ENCODE measurements around the gene TRAPPC12.
A peak's percentile ranks its signal among the peaks of the same experiment; 100 is the strongest.

The TRAPPC12 gene

DNA sequence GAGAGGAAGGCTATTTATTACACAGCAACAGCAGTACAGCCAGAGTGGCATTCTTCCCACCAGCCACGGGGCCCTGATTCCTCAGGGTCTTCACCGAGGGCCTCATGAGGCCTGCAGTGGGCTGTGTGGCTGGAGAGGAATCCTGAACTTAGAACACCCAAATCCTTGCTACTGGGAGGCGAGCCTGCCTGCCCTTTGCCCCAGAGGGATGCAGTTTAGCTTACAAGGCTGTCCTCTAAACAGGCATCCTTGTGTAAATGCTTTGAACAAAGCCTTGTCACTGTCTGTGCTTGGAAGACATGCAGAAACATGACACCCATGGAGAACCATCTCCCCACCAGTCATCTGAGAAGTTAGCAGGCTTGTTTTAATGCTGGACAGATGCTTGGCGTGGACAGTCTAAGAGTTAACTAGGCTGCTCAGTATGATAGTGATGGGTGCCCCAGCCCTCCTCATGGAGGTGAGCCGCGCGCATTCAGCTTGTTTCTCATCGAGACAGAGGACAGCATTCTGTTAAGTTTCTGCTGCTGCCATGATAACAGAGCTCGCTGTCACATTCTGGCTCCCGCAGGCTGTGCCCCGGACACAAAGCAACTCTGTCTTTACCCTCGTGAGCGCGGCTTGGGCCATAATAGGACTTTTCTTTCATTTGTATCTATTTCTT lies 97.0 kb downstream of the TRAPPC12 start:
- TF ChIP-seq CTCF (IDR thresholded peaks at IDR 0.05; ENCODE audit: poor library complexity, severe bottlenecking) = no peak
- Histone ChIP-seq H3K27me3 (ENCODE audit: insufficient read depth, poor library complexity, severe bottlenecking) (no peaks in the 10 kb centered on the region), H3K27ac (ENCODE audit: poor library complexity, severe bottlenecking) (no peak overlapping the region), H3K36me3 (ENCODE audit: low read depth) (peaks cover 13% of the 10 kb centered on the region; the same call in 1 of the 2 replicates), H3K9me3 (ENCODE audit: severe bottlenecking) (no peaks in the 10 kb centered on the region), H3K4me3 (ENCODE audit: severe bottlenecking) (no peak overlapping the region), H3K4me1 (ENCODE audit: insufficient read depth, poor library complexity, severe bottlenecking) (no peaks in the 10 kb centered on the region)
- DNase-seq (ENCODE audit: low spot score) = peak; percentile 23
- no peak for ATAC-seq (ENCODE audit: low read depth)

DNA sequence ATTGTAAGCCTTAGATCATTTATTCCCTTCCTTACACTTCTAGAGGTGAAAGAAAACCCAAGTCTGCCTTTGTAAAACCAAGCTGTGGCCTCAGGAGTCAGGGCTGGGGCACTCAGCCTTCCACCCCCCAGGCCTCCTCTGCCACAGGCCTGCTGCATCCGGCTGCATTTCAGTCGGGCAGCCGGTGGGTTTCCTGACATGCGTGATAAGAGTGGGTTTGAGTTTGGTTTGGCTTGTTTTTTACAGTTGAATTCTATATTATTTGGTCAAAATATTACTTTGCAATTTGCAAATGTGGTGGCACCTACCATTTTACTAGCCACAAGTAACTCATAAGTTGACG lies 97.5 kb downstream of the TRAPPC12 start:
- Histone ChIP-seq H3K27ac (ENCODE audit: poor library complexity, severe bottlenecking) (no peak overlapping the region), H3K27me3 (ENCODE audit: insufficient read depth, poor library complexity, severe bottlenecking) (no peaks in the 10 kb centered on the region), H3K9me3 (ENCODE audit: severe bottlenecking) (no peaks in the 10 kb centered on the region), H3K4me3 (ENCODE audit: severe bottlenecking) (no peak overlapping the region), H3K4me1 (ENCODE audit: insufficient read depth, poor library complexity, severe bottlenecking) (no peaks in the 10 kb centered on the region), H3K36me3 (ENCODE audit: low read depth) (0 out of 2 replicates have a peak, but pooled peaks cover 13% of the 10 kb centered on the region)
- DNase-seq (ENCODE audit: low spot score) = no peak
- ATAC-seq (ENCODE audit: low read depth) = no peak
- TF ChIP-seq CTCF (IDR thresholded peaks at IDR 0.05; ENCODE audit: poor library complexity, severe bottlenecking) = no peak

DNA sequence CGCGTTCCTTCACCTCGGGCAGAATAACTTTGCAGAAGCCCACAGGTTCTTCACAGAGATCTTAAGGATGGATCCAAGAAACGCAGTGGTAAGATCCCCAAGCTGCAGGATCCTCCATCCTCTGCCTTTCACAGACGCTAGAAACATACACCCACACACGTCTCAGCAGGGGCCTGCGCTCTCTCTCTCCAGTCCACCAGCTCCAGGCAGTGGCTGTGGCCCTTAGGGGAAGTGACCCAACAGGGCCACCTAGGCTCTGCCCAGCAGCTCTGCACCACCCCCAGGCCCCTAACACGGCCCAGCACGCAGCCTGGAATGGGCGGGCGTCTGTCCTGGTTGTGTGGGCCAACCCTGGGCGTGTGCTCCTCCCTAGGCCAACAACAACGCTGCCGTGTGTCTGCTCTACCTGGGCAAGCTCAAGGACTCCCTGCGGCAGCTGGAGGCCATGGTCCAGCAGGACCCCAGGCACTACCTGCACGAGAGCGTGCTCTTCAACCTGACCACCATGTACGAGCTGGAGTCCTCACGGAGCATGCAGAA lies 99.4 kb downstream of the TRAPPC12 start:
- TF ChIP-seq CTCF (IDR thresholded peaks at IDR 0.05; ENCODE audit: poor library complexity, severe bottlenecking) = no peak
- H3K9me3 ChIP-seq (ENCODE audit: severe bottlenecking) = no peaks in the 10 kb centered on the region
- DNase-seq (ENCODE audit: low spot score) = no peak
- H3K36me3 ChIP-seq (ENCODE audit: low read depth) = 0 out of 2 replicates have a peak, but pooled peaks cover 9% of the 10 kb centered on the region
- H3K4me1 ChIP-seq (ENCODE audit: insufficient read depth, poor library complexity, severe bottlenecking) = no peaks in the 10 kb centered on the region
- no peak overlapping the region for H3K4me3 ChIP-seq (ENCODE audit: severe bottlenecking)
- no peaks in the 10 kb centered on the region for H3K27me3 ChIP-seq (ENCODE audit: insufficient read depth, poor library complexity, severe bottlenecking)
- ATAC-seq (ENCODE audit: low read depth) = no peak
- no peak overlapping the region for H3K27ac ChIP-seq (ENCODE audit: poor library complexity, severe bottlenecking)

DNA sequence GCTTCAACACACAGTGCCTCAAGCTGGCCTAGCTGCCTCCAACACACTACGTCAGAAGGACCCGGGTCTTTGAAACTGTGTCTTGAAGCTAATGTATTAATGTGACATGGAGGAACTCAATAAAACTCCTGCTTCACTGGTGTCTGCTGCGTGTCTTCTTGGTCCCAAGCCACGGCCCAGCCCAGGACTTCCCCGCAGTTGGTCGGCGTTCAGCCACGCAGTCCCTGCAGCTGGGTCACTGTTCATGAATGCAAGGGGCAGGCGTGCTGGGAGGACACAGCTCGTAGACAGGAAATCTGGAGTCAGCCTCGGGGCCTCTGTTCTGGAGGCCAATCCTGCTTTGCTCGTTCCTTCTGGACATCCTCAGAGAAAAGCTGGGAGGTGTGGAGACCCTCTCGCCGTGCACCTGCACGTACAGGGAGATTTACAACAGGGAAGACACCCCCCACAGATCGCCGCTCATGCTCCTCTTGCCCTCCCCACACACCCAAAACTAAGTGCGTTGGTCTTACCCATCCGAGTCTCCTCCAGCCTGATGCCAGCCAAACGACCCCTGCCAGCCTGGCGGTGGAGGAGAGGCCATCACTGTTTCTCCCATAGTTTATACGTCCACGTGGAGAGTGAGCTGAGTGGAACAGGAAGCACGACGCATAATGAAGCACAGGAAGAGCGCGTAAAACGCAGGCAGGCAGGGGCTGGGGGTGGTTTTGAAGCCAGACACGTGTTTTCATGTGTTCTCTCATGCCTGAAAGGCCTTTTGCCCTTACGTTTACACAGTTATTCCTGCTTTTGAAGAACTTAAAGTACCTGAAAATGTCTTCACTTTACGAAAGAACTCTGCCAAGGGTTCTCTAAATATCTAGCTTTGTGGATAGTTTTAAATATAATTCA lies 100.2 kb downstream of the TRAPPC12 start:
- DNase-seq (ENCODE audit: low spot score) (no peak), ATAC-seq (ENCODE audit: low read depth) (no peak)
- H3K4me1 ChIP-seq (ENCODE audit: insufficient read depth, poor library complexity, severe bottlenecking) = no peaks in the 10 kb centered on the region
- H3K36me3 ChIP-seq (ENCODE audit: low read depth) = 0 out of 2 replicates have a peak, but pooled peaks cover 9% of the 10 kb centered on the region
- TF ChIP-seq CTCF (IDR thresholded peaks at IDR 0.05; ENCODE audit: poor library complexity, severe bottlenecking) = no peak
- H3K27ac ChIP-seq (ENCODE audit: poor library complexity, severe bottlenecking) = no peak overlapping the region
- no peaks in the 10 kb centered on the region for H3K27me3 ChIP-seq (ENCODE audit: insufficient read depth, poor library complexity, severe bottlenecking)
- no peaks in the 10 kb centered on the region for H3K9me3 ChIP-seq (ENCODE audit: severe bottlenecking)
- no peak overlapping the region for H3K4me3 ChIP-seq (ENCODE audit: severe bottlenecking)
